ENCODE data around the gene PGS1. TPM values are rescaled to one million over a fixed set of nuclear protein-coding genes. Genes with fewer than 3 reads are reported as not detected.

The PGS1 gene
- total and polyA plus RNA-seq, 10 of the 15 experiments (the other 5 are each of a cell fraction or from before 2014, with no cell fraction given): 1.3 to 37.6 (median 27.4) TPM

DNA sequence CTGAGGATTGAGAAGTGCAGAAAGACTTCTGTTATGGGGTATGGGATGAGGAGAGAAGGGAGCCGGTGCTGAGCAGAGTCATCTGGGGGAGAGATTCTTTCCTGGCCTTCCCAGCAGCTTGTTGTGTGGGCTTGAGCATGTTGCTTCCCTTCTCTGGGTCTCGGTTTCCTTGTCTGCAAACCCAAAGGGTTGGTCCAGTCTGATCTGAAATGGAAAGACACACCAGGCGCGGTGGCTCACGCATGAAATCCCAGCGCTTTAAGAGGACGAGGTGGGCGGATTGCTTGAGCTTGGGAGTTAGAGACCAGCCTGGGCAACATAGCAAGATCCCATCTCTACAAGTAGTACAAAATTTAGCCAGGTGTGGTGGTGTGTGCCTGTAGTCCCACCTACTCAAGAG, 24.6 kb upstream of the PGS1 start (continued):
- TF ChIP-seq PRDM15 (CRISPR knock-in tag; IDR thresholded peaks at IDR 0.05) (no peak), TCF12 (IDR thresholded peaks at IDR 0.05; ENCODE audit: low read depth, low read length) (no peak), DPF2 (IDR thresholded peaks at IDR 0.05) (no peak), RCOR1 (conservative IDR thresholded peaks at IDR 0.05; ENCODE audit: low read depth, low read length) (no peak)

GRCh38 chr17:78355045-78355641, 23.3 kb upstream of the PGS1 start:
- Histone ChIP-seq H3K9ac (ENCODE audit: control insufficient read depth, insufficient read depth, low read length) (peak overlapping the region; percentile 36; the same call in 1 of the 2 replicates), H3K4me2 (ENCODE audit: control insufficient read depth, insufficient read depth) (peak overlapping the region; percentile 73), H3K9me3 (replicated peaks; ENCODE audit: control insufficient read depth, insufficient read depth, low read length) (no peaks in the 10 kb centered on the region), H3K4me3 (no peak overlapping the region), H4K20me1 (ENCODE audit: control insufficient read depth, insufficient read depth) (no peaks in the 10 kb centered on the region), H3K4me1 (ENCODE audit: control insufficient read depth, insufficient read depth, low read length) (peaks cover 41% of the 10 kb centered on the region), H3K36me3 (ENCODE audit: control insufficient read depth in 2 of 2, insufficient read depth in 2 of 2, low read length in 1 of 2) (no peaks in the 10 kb centered on the region; a peak in 1 of 4 replicates), H3K27ac (ENCODE audit: control insufficient read depth, insufficient read depth) (peak overlapping the region; percentile 78), H3K27me3 (replicated peaks in 1 of 2; ENCODE audit: control insufficient read depth in 2 of 2, insufficient read depth in 2 of 2, low read length in 1 of 2) (peaks cover 0 to 3% of the 10 kb centered on the region in 2 experiments; a peak in 1 of 4 replicates), H3K79me2 (ENCODE audit: control insufficient read depth, insufficient read depth, low read length) (peaks cover 8% of the 10 kb centered on the region), H2AFZ (ENCODE audit: control insufficient read depth, low read depth, low read length) (no peak overlapping the region)
- 38% methylated on average over 9 of the region's 9 CpGs for WGBS (ENCODE audit: insufficient coverage, insufficient replicate concordance, low lambda C conversion rate, missing lambda C conversion rate)
- in situ Hi-C loops (cut with MboI) (no loop called here), intact Hi-C loops (cut with micrococcal nuclease; ENCODE audit: unreplicated experiment) (no loop called here)
- ChIA-PET RAD21 (ENCODE audit: unreplicated experiment) (interaction anchor here (1.5 to 1.9 kb wide), 5 partner anchors 18 to 104 kb away, joined by 4 to 12 read pairs (median 9); no protein-coding TSS in a partner anchor), SMC1A (ENCODE audit: uncharacterized antibody, unreplicated experiment) (interaction anchor here (1.1 to 1.6 kb wide), 5 partner anchors 29 to 57 kb away, joined by 3 to 4 read pairs (median 3); no protein-coding TSS in a partner anchor), POLR2A (interaction anchor here (1.0 to 1.8 kb wide), 8 partner anchors 11 to 67 kb away, joined by 3 to 11 read pairs (median 6); no protein-coding TSS in a partner anchor), CTCF (interaction anchor here (0.6 to 1.9 kb wide), 6 partner anchors 14 to 1387 kb away, joined by 3 to 6 read pairs (median 4); no protein-coding TSS in a partner anchor)
- FAIRE-seq: peak; percentile 13
- no TSS peak for BruUV-seq (replicated peaks)
- DNase-seq (ENCODE audit: low read depth, low spot score): no peak
- ATAC-seq: peak; percentile 3; the same call in 2 of the 3 replicates
- TF ChIP-seq WRNIP1 (IDR thresholded peaks at IDR 0.05; ENCODE audit: borderline replicate concordance, low read depth, low read length) (no peak), HDGF (IDR thresholded peaks at IDR 0.05) (no peak), ATF7 (IDR thresholded peaks at IDR 0.05; ENCODE audit: low read depth) (peak; percentile 37; the same call in 1 of the 2 replicates), BCLAF1 (IDR thresholded peaks at IDR 0.05) (no peak), ZBED1 (IDR thresholded peaks at IDR 0.05; ENCODE audit: borderline replicate concordance) (no peak)
- TF ChIP-seq, protein P1, sequence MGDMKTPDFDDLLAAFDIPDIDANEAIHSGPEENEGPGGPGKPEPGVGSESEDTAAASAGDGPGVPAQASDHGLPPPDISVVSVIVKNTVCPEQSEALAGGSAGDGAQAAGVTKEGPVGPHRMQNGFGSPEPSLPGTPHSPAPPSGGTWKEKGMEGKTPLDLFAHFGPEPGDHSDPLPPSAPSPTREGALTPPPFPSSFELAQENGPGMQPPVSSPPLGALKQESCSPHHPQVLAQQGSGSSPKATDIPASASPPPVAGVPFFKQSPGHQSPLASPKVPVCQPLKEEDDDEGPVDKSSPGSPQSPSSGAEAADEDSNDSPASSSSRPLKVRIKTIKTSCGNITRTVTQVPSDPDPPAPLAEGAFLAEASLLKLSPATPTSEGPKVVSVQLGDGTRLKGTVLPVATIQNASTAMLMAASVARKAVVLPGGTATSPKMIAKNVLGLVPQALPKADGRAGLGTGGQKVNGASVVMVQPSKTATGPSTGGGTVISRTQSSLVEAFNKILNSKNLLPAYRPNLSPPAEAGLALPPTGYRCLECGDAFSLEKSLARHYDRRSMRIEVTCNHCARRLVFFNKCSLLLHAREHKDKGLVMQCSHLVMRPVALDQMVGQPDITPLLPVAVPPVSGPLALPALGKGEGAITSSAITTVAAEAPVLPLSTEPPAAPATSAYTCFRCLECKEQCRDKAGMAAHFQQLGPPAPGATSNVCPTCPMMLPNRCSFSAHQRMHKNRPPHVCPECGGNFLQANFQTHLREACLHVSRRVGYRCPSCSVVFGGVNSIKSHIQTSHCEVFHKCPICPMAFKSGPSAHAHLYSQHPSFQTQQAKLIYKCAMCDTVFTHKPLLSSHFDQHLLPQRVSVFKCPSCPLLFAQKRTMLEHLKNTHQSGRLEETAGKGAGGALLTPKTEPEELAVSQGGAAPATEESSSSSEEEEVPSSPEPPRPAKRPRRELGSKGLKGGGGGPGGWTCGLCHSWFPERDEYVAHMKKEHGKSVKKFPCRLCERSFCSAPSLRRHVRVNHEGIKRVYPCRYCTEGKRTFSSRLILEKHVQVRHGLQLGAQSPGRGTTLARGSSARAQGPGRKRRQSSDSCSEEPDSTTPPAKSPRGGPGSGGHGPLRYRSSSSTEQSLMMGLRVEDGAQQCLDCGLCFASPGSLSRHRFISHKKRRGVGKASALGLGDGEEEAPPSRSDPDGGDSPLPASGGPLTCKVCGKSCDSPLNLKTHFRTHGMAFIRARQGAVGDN (IDR thresholded peaks at IDR 0.05): no peak
